ENCODE data around the gene SLC41A2. TPM values are rescaled to one million over a fixed set of nuclear protein-coding genes. Genes with fewer than 3 reads are reported as not detected.
A peak's percentile ranks its signal among the peaks of the same experiment; 100 is the strongest.

The SLC41A2 gene
- total RNA-seq, 1 experiment from 2014 or later = 1.7 TPM

DNA sequence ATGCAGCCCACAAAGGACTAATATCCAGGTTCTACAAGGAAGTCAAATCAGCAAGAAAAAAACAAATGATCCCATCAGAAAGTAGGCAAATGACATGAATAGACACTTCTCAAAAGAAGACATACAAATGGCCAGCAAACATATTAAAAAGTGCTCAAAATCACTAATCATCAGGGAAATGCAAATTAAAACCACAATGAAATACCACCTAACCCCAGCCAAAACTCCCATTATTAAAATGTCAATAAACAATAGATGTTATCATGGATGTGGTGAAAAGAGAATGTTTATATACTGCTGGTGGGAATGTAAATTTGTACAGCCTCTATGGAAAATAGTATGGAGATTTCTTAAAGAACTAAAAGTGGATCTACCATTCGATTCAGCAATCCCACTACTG lies 25.0 kb downstream of the SLC41A2 start:
- H3K9me3 ChIP-seq (replicated peaks) = no peaks in the 10 kb centered on the region
- no peaks in the 10 kb centered on the region for H3K4me1 ChIP-seq (replicated peaks)
- no peaks in the 10 kb centered on the region for H3K27me3 ChIP-seq (replicated peaks)
- H3K36me3 ChIP-seq = no peaks in the 10 kb centered on the region
- no peak overlapping the region for H3K27ac ChIP-seq
- H3K4me3 ChIP-seq = no peak overlapping the region
- no peak for DNase-seq (ENCODE audit: low read depth in 1 of 2, low spot score in 2 of 2)

DNA sequence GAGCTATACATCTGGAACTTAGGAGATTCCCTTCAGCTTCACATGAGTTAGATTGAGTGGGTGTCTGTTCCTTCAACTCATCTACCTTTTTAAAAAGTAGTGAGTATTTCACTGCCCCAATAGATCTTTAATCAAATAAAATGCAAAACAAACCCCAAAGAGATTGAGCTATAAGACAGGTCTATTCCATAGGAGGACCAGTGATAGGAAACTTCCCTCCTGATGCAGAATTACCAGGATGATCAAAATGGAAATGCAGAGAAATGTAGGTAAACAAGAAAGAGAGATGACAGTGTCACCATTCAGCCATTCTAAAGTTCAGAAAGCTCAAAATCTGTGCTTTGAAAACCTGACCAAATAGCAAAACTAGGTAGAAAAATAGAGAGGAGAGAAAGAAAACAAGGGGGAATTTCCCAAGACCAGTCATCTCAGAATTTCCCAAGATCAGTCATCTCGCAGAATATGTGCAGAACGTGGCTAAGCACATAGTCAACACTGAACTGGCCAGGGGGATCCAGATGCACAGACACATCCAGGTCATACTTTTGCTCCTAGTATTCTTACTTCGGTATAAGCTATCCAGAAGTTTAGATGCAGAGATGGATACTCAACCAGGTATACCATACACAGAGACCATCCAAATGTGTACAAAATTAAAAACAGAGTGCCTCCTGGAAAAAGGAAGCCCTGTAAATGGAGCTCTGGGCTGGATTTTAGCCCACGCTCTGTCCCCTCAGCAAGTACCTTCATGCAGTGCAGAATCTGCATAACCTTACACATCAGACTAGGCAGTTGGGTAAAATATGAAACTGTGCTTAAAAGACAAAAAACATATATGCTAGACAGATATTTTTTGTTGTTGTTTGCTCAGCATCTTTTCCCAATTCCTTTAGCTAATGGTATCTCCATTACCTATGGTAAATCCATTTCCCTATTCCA lies 27.4 kb downstream of the SLC41A2 start:
- H3K4me1 ChIP-seq (replicated peaks) = no peaks in the 10 kb centered on the region
- H3K27me3 ChIP-seq (replicated peaks) = peaks cover 4% of the 10 kb centered on the region
- H3K27ac ChIP-seq = no peak overlapping the region
- H3K36me3 ChIP-seq = no peaks in the 10 kb centered on the region
- no peak overlapping the region for H3K4me3 ChIP-seq
- H3K9me3 ChIP-seq (replicated peaks) = peaks cover 3% of the 10 kb centered on the region; the same call in 1 of the 2 replicates
- no peak for DNase-seq (ENCODE audit: low read depth in 1 of 2, low spot score in 2 of 2)

DNA sequence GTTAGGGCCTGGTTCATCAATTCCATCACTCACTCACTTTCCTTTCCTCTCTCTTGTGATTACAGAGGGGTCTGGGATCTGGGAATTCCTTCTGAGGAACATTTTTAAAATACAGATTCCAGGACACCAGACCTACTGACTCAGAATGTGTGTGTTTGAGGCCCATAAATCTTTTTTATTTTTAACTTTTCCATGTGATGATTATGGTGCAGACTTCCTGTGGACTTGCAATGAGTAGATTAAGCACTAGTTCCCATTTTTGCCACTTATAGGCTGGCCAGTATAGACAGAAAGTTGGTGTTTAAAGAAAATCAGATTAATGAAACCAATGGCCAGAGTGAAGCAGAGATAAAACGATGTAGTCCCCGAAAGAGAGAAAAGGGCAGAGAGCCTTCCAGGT lies 28.1 kb downstream of the SLC41A2 start:
- no peaks in the 10 kb centered on the region for H3K36me3 ChIP-seq
- H3K4me3 ChIP-seq = no peak overlapping the region
- H3K9me3 ChIP-seq (replicated peaks) = peaks cover 3% of the 10 kb centered on the region; the same call in 1 of the 2 replicates
- no peaks in the 10 kb centered on the region for H3K4me1 ChIP-seq (replicated peaks)
- no peak overlapping the region for H3K27ac ChIP-seq
- peaks cover 4% of the 10 kb centered on the region for H3K27me3 ChIP-seq (replicated peaks)
- DNase-seq (ENCODE audit: low read depth in 1 of 2, low spot score in 2 of 2) = no peak

DNA sequence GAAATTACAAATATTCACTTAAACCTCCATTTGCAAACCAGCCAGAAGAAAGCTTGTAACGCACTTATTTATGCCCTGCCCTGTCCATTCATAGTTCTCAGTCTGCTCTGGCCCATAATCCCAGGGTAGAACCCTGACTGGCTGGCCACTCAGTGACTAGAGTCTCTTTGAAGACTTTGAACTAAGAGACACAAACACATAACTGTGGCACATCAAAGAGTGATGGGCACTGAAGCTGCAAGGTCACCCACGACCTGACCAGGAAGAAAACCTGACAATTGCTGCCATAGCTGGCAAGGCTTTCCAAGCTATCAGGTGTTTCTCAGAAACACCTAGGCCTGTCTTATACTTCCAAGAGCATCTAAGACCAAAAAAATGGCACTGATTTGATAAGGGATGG lies 28.7 kb downstream of the SLC41A2 start:
- Histone ChIP-seq H3K27me3 (replicated peaks) (peaks cover 4% of the 10 kb centered on the region), H3K9me3 (replicated peaks) (peaks cover 3% of the 10 kb centered on the region; the same call in 1 of the 2 replicates), H3K36me3 (no peaks in the 10 kb centered on the region), H3K4me3 (no peak overlapping the region), H3K4me1 (replicated peaks) (no peaks in the 10 kb centered on the region), H3K27ac (no peak overlapping the region)
- DNase-seq (ENCODE audit: low read depth in 1 of 2, low spot score in 2 of 2) = no peak

DNA sequence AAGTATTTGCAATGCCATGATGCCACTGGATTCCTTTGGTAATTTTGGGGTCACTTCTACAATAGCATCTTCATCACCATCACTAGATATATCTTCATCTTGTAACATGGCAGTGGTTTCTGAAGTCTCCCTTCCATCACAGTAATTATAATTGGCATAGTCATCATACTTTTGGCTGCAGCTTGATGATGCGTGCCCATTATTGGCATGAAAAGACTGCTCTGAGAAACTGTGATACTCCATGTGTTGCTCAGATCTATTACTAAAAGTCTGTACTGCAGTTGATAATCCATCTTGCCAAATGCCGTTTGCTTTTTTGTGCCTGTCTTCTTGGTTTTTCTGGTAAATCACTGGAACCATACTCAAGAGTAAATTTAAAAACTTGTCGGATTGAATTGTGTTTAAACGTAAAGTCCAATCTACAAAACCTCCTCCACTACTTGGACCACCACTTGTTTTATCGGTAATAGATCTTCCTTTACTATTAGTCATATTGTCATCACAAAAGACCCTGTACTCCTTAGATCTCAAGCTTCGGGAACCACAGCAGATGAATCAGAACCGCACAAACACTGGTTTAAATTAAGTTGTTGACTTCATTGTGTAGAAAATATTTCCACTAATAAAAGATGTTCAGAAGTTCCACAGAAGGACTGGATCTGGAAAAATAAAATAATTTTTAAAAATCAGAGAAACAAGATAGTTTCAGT lies 29.9 kb downstream of the SLC41A2 start:
- no peak overlapping the region for H3K27ac ChIP-seq
- no peak overlapping the region for H3K4me3 ChIP-seq
- no peaks in the 10 kb centered on the region for H3K4me1 ChIP-seq (replicated peaks)
- H3K9me3 ChIP-seq (replicated peaks) = peaks cover 3% of the 10 kb centered on the region; the same call in 1 of the 2 replicates
- H3K27me3 ChIP-seq (replicated peaks) = peaks cover 4% of the 10 kb centered on the region
- peak in 1 of 2 experiments; percentile 59 for DNase-seq (ENCODE audit: low read depth in 1 of 2, low spot score in 2 of 2)
- H3K36me3 ChIP-seq = no peaks in the 10 kb centered on the region

DNA sequence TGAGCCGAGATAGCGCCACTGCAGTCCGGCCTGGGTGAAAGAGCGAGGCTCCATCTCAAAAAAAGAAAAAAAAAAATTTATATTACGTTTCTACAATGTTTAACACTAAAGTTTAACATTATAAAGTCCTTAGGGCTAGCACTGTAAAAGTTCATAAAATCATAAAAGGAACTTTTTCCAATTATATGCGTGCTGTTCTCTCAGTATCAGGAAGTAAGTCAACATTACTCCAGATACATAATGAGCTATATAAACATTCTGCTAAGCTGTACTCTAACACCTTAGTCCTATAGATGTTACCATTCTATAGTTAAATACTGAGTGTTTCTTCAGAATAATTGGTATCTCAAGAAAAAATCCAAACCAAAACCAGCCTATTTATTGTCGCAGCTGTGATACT lies 32.6 kb downstream of the SLC41A2 start:
- Histone ChIP-seq H3K9me3 (replicated peaks) (peaks cover 3% of the 10 kb centered on the region; the same call in 1 of the 2 replicates), H3K4me3 (no peak overlapping the region), H3K36me3 (no peaks in the 10 kb centered on the region), H3K4me1 (replicated peaks) (no peaks in the 10 kb centered on the region), H3K27ac (no peak overlapping the region), H3K27me3 (replicated peaks) (peaks cover 4% of the 10 kb centered on the region)
- DNase-seq (ENCODE audit: low read depth in 1 of 2, low spot score in 2 of 2) = no peak

DNA sequence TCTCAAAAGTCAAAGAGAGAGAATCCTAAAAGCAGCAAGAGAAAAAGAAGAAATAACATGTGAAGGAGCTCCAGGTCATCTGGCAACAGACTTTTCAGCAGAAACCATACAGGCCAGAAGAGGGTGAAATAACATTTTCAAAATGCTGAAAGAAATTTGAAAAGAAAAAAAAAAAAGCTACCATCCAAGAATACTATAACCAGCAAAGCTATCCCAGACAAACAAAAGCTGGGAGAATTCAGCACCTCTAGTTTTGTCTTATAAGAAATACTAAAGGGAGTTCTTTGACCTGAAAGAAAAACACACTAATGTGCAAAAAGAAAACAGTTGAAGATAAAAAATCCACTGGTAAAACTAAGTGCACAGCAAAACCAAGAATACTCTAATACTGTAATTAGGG lies 36.8 kb downstream of the SLC41A2 start:
- no peaks in the 10 kb centered on the region for H3K36me3 ChIP-seq
- no peaks in the 10 kb centered on the region for H3K4me1 ChIP-seq (replicated peaks)
- H3K27ac ChIP-seq = no peak overlapping the region

DNA sequence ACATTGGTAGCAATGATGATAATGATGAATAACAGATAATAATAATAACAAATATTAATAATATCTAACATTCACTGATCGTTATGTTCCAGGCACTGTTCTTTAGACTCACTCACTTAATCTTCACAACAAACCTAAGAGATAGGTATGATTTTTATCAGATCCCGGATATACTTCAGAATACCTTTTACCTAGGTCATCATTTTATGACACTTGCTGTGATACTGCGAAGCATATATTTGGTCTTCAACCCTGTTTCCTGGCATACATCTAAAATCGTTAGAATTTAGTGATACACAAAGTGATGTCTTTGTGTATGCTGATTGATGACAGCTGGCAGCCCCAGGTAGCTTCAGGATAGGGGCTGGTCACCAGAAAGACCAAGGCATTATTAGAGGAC lies 46.1 kb downstream of the SLC41A2 start:
- no peak for DNase-seq (ENCODE audit: low read depth in 1 of 2, low spot score in 2 of 2)
- H3K36me3 ChIP-seq = no peaks in the 10 kb centered on the region
- no peak overlapping the region for H3K4me3 ChIP-seq
- H3K27ac ChIP-seq = no peak overlapping the region
- H3K9me3 ChIP-seq (replicated peaks) = no peaks in the 10 kb centered on the region
- H3K27me3 ChIP-seq (replicated peaks) = no peaks in the 10 kb centered on the region; the same call in 1 of the 2 replicates
- H3K4me1 ChIP-seq (replicated peaks) = no peaks in the 10 kb centered on the region

More for the DNA sequence above, 36.8 kb downstream of the SLC41A2 start:
- H3K27me3 ChIP-seq (replicated peaks) = no peaks in the 10 kb centered on the region
- DNase-seq (ENCODE audit: low read depth in 1 of 2, low spot score in 2 of 2) = no peak
- H3K9me3 ChIP-seq (replicated peaks) = no peaks in the 10 kb centered on the region
- no peak overlapping the region for H3K4me3 ChIP-seq

DNA sequence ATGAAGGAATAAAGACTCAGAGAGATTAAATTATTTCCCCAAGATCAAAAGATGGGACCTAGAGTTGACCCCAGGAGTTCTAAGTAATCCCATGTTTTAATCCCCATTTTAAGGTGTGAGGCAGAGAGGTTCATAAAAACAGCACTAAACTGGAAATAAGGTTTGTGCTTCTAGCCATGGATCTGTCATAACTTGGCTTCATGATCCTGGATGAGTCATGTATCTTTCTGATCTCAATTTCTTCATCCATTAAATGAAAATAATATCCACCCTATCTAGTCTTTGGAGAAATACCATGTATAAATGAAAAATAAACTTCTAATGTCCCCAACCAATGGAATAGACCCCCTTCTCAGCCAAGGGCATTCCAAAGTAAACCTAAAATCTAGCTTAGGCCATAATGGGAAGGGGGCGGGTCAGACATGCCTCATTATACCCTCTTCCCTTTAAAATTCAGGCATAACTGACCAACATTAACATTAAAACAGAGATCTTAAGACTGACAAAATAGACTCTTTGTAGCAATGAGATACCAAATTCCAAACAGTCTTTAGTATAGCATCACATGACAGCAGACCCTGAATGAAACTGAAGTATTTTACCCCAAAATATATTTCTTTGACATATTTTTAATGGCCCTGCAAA lies 47.8 kb downstream of the SLC41A2 start:
- Histone ChIP-seq H3K4me1 (replicated peaks) (no peaks in the 10 kb centered on the region), H3K36me3 (no peaks in the 10 kb centered on the region), H3K27me3 (replicated peaks) (no peaks in the 10 kb centered on the region; the same call in 1 of the 2 replicates), H3K27ac (no peak overlapping the region), H3K4me3 (no peak overlapping the region), H3K9me3 (replicated peaks) (no peaks in the 10 kb centered on the region)
- no peak for DNase-seq (ENCODE audit: low read depth in 1 of 2, low spot score in 2 of 2)

DNA sequence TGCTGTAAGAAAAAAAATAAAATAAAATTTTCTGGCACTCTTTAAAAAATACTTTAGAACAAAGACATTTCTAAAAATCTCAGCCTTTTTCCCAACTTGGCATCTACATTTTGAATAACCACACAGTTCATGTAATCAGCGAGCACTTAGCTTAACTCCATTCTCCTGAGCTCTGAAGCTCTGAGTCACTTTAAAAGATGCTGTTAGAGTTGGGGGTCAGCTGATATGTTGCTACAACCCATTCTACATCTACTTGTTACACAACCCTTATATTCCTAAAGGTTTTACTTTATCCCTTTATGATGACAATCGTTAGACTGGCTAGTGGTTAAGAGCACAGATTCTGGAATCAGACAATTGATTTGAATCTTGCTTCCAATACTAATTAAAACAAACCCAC lies 48.3 kb downstream of the SLC41A2 start:
- Histone ChIP-seq H3K27me3 (replicated peaks) (no peaks in the 10 kb centered on the region; the same call in 1 of the 2 replicates), H3K27ac (no peak overlapping the region), H3K36me3 (no peaks in the 10 kb centered on the region), H3K9me3 (replicated peaks) (no peaks in the 10 kb centered on the region), H3K4me3 (no peak overlapping the region), H3K4me1 (replicated peaks) (no peaks in the 10 kb centered on the region)
- DNase-seq (ENCODE audit: low read depth in 1 of 2, low spot score in 2 of 2) = no peak

Other genes with a start within 250 kb of the SLC41A2 start
- gene NOPCHAP1, start 28.0 kb upstream of the SLC41A2 start, total RNA-seq (2014; rRNA removed; shearing (Covaris generic)) = 5.0 and 8.9 TPM in 2 replicates
- gene ALDH1L2, start 126.2 kb upstream of the SLC41A2 start, total RNA-seq (2014; rRNA removed; shearing (Covaris generic)) = 0.25 and 0.68 TPM in 2 replicates
- 58.1 and 70.5 TPM in 2 replicates for gene WASHC4, start 149.4 kb upstream of the SLC41A2 start, total RNA-seq (2014; rRNA removed; shearing (Covaris generic))

Measured in SJSA1 (cell line).